Camera-type eye (tissue), 1 donor: Measurements from ENCODE around the gene HEMK1. TPM values are rescaled to one million over a fixed set of nuclear protein-coding genes. Genes with fewer than 3 reads are reported as not detected.

Experiments used
- total RNA-seq: library from RNA; depleted of rRNA; stranded (reverse); fragments of >200 nt; gene quantifications from one replicate; pipeline ENCODE4 v1.2.3, GENCODE V29; 2014

HEMK1 gene
- 25.3 TPM for total RNA-seq

GRCh38 chr3:50568947-50569749, at the start of gene HEMK1:
TSS of gene HEMK1 (plus strand) at chr3:50569522. CDS start at chr3:50571105, 1,583 bp downstream.

GRCh38 chr3:50567386-50568167, 1.7 kb upstream of the HEMK1 start, which contains the start of gene C3orf18:
TSS of gene C3orf18 (minus strand) at chr3:50567747. CDS start at chr3:50565699, 2,048 bp downstream.

GRCh38 chr3:50611464-50612233, 42.3 kb downstream of the HEMK1 start, which contains the start of gene CISH:
TSS of gene CISH (minus strand) at chr3:50611774. CDS start at chr3:50611650, 124 bp downstream.

GRCh38 chr3:50617096-50617791, 47.9 kb downstream of the HEMK1 start, which contains the start of gene MAPKAPK3:
TSS of gene MAPKAPK3 (plus strand) at chr3:50617151. CDS start at chr3:50617566, 415 bp downstream.

Other genes starting within 250 kb of the HEMK1 start
- gene HYAL2, start 246.8 kb upstream of the HEMK1 start, total RNA-seq, result 71.0 TPM
- 31.8 TPM for gene TUSC2, start 241.3 kb upstream of the HEMK1 start, total RNA-seq
- 37.6 TPM for gene RASSF1, start 228.7 kb upstream of the HEMK1 start, total RNA-seq
- gene ZMYND10, start 223.8 kb upstream of the HEMK1 start, total RNA-seq, result 5.7 TPM
- gene NPRL2, start 218.7 kb upstream of the HEMK1 start, total RNA-seq, result 30.0 TPM
- 17.0 TPM for gene CYB561D2, start 218.7 kb upstream of the HEMK1 start, total RNA-seq
- 33.6 TPM for gene TMEM115, start 210.0 kb upstream of the HEMK1 start, total RNA-seq
- 17.4 TPM for gene CACNA2D2, start 65.9 kb upstream of the HEMK1 start, total RNA-seq
- 22.7 TPM for gene C3orf18, start 1.8 kb upstream of the HEMK1 start, total RNA-seq
- gene CISH, start 42.3 kb downstream of the HEMK1 start, total RNA-seq, result 3.3 TPM
- gene MAPKAPK3, start 47.6 kb downstream of the HEMK1 start, total RNA-seq, result 22.9 TPM
- 13.9 TPM for gene DOCK3, start 105.4 kb downstream of the HEMK1 start, total RNA-seq